ENCODE measurements around the gene ATP2B1. TPM values are rescaled to one million over a fixed set of nuclear protein-coding genes. Genes with fewer than 3 reads are reported as not detected.

The ATP2B1 gene
- total and polyA plus RNA-seq, 7 donors, result 14.3 to 54.0 (median 30.1) TPM

DNA sequence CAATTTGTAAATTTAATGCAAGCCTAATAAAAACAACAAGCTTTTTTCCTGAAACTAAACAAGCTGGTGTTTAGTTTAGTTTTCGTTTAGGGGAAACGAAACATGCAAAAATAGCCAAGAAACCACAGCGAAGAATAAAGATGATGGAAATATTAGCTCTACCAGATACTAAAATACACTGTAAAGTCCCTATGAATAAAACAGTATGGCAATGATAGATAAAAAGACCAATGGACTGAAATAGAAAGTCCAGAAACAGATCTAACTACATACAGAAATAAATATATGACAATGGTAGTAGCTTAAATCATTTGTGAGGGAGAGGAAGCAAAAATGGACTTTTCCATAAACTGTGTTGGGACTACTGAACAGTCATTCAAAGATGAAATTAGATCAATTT, 26.4 kb downstream of the ATP2B1 start:
- ATAC-seq, result no peak
- H3K4me3 ChIP-seq, result no peak overlapping the region
- 97 to 99% (median 99%) methylated on average over 3 of the region's 3 CpGs for WGBS, 3 donors
- no peak overlapping the region for H3K27ac ChIP-seq
- H3K27me3 ChIP-seq (ENCODE audit: insufficient read depth in 3 of 3, low read length in 2 of 3), result no peaks in the 10 kb centered on the region
- peaks cover 34% of the 10 kb centered on the region for H3K9me3 ChIP-seq
- TF ChIP-seq, protein P1, sequence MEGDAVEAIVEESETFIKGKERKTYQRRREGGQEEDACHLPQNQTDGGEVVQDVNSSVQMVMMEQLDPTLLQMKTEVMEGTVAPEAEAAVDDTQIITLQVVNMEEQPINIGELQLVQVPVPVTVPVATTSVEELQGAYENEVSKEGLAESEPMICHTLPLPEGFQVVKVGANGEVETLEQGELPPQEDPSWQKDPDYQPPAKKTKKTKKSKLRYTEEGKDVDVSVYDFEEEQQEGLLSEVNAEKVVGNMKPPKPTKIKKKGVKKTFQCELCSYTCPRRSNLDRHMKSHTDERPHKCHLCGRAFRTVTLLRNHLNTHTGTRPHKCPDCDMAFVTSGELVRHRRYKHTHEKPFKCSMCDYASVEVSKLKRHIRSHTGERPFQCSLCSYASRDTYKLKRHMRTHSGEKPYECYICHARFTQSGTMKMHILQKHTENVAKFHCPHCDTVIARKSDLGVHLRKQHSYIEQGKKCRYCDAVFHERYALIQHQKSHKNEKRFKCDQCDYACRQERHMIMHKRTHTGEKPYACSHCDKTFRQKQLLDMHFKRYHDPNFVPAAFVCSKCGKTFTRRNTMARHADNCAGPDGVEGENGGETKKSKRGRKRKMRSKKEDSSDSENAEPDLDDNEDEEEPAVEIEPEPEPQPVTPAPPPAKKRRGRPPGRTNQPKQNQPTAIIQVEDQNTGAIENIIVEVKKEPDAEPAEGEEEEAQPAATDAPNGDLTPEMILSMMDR (IDR thresholded peaks at IDR 0.05), result no peak
- peaks cover 19% of the 10 kb centered on the region for H3K4me1 ChIP-seq
- no peak for DNase-seq
- no peaks in the 10 kb centered on the region for H3K36me3 ChIP-seq (ENCODE audit: insufficient read depth in 1 of 2, low read depth in 1 of 2)
- intact Hi-C loops (cut with DNase I), result no loop called here

- ATAC-seq (no peak), DNase-seq (no peak)
- Histone ChIP-seq H3K36me3 (ENCODE audit: insufficient read depth in 1 of 2, low read depth in 1 of 2) (no peaks in the 10 kb centered on the region), H3K9me3 (peaks cover 34% of the 10 kb centered on the region), H3K4me3 (no peak overlapping the region), H3K27ac (no peak overlapping the region), H3K27me3 (ENCODE audit: insufficient read depth in 3 of 3, low read length in 2 of 3) (no peaks in the 10 kb centered on the region), H3K4me1 (peaks cover 12% of the 10 kb centered on the region)
- 97 to 99% (median 98%) methylated on average over 4 of the region's 4 CpGs for WGBS, 3 donors
- intact Hi-C loops (cut with DNase I), result no loop called here
- TF ChIP-seq, protein P1 (IDR thresholded peaks at IDR 0.05), result no peak
Observed at GRCh38 chr12:89680409-89680808, 28.2 kb downstream of the ATP2B1 start.

GRCh38 chr12:89679631-89680030, 29.0 kb downstream of the ATP2B1 start:
- WGBS, 3 donors, result 95 to 100% (median 99%) methylated on average over 2 of the region's 2 CpGs

DNA sequence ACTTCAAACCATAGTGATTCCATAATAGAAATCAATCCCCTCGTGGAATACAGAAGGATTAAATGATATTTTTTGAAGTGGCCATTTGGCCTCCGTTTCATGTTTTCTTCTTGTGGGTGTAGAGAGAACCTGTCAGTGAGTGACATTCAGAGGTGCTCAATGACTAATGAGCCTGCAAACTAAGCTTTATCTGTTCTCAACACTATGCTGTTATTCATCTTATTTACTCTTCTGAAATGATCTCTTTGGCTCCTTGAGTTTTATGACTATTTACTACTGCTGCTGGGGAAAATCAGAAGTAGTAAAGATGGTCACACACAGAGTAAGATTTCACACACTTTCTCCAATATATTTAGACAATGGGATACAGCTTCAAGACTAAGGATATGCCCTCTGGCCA, 30.4 kb downstream of the ATP2B1 start:
- Histone ChIP-seq H3K4me1 (peaks cover 26% of the 10 kb centered on the region), H3K9me3 (peaks cover 28% of the 10 kb centered on the region), H3K27ac (no peak overlapping the region), H3K36me3 (ENCODE audit: insufficient read depth in 1 of 2, low read depth in 1 of 2) (no peaks in the 10 kb centered on the region), H3K4me3 (no peak overlapping the region), H3K27me3 (ENCODE audit: insufficient read depth in 3 of 3, low read length in 2 of 3) (no peaks in the 10 kb centered on the region)
- TF ChIP-seq, protein P1 (IDR thresholded peaks at IDR 0.05), result no peak
- intact Hi-C loops (cut with DNase I), result no loop called here
- DNase-seq, result no peak
- no peak for ATAC-seq
- 77 to 81% (median 80%) methylated on average over 2 of the region's 2 CpGs for WGBS, 3 donors

More at GRCh38 chr12:89679631-89680030, 29.0 kb downstream of the ATP2B1 start:
- TF ChIP-seq, protein P1 (IDR thresholded peaks at IDR 0.05), result no peak
- H3K4me1 ChIP-seq, result peaks cover 19% of the 10 kb centered on the region
- peaks cover 34% of the 10 kb centered on the region for H3K9me3 ChIP-seq
- H3K27ac ChIP-seq, result no peak overlapping the region
- intact Hi-C loops (cut with DNase I), result no loop called here
- no peaks in the 10 kb centered on the region for H3K27me3 ChIP-seq (ENCODE audit: insufficient read depth in 3 of 3, low read length in 2 of 3)
- no peaks in the 10 kb centered on the region for H3K36me3 ChIP-seq (ENCODE audit: insufficient read depth in 1 of 2, low read depth in 1 of 2)
- no peak for ATAC-seq
- no peak overlapping the region for H3K4me3 ChIP-seq
- no peak for DNase-seq

DNA sequence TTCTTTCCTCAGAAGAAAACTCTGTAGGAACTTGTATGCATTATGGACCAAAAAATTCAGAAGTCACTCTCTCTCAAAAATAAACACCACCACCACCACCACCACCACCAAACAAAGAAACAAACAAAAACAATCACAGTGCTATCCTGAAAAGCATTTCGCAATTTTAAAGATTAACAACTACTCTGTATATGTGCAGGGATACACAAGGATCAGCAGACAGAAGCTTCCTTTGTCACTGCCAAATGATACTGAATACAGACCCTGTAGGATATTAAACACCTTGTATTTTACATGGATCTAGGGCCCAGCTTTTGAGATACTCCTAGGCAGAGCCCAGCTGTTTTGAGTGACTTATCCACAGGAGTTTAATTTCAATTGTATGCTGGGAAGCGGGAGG, 31.7 kb downstream of the ATP2B1 start:
- Histone ChIP-seq H3K27ac (no peak overlapping the region), H3K4me3 (no peak overlapping the region), H3K27me3 (ENCODE audit: insufficient read depth in 3 of 3, low read length in 2 of 3) (no peaks in the 10 kb centered on the region), H3K4me1 (peaks cover 30% of the 10 kb centered on the region), H3K9me3 (peaks cover 16% of the 10 kb centered on the region), H3K36me3 (ENCODE audit: insufficient read depth in 1 of 2, low read depth in 1 of 2) (no peaks in the 10 kb centered on the region)
- intact Hi-C loops (cut with DNase I), result no loop called here
- WGBS, 3 donors, result 93 to 100% (median 100%) methylated on average over 2 of the region's 2 CpGs
- DNase-seq (no peak), ATAC-seq (no peak)
- TF ChIP-seq, protein P1 (IDR thresholded peaks at IDR 0.05), result no peak

All from psoas muscle (tissue), 8 donors.